GM21381 (cell line): ENCODE measurements around the gene WDR7.

Experiments used
- ATAC-seq: cut with Tn5 transposase; IDR thresholded peaks from one replicate; pipeline ENCODE4 v1.9.1; 2021; ENCODE audit warnings: mild to moderate bottlenecking, moderate library complexity; ENCODE audit not compliant: unreplicated experiment

The WDR7 gene

GRCh38 chr18:56982766-56983165 lies 331.6 kb downstream of the WDR7 start:
- no peak for ATAC-seq

- no peak for ATAC-seq
These were observed 332.3 kb downstream of the WDR7 start for GRCh38 chr18:56983275-56983992.

GRCh38 chr18:56984731-56985130 lies 333.6 kb downstream of the WDR7 start:
- no peak for ATAC-seq

- no peak for ATAC-seq
These were observed 335.7 kb downstream of the WDR7 start for GRCh38 chr18:56986829-56987228.

GRCh38 chr18:56987236-56987635 lies 336.1 kb downstream of the WDR7 start:
- no peak for ATAC-seq

GRCh38 chr18:56988022-56988421 lies 336.9 kb downstream of the WDR7 start:
- ATAC-seq = no peak

GRCh38 chr18:56990678-56991077 lies 339.5 kb downstream of the WDR7 start:
- no peak for ATAC-seq

- ATAC-seq = no peak
These were observed 341.6 kb downstream of the WDR7 start for GRCh38 chr18:56992777-56993176.

DNA sequence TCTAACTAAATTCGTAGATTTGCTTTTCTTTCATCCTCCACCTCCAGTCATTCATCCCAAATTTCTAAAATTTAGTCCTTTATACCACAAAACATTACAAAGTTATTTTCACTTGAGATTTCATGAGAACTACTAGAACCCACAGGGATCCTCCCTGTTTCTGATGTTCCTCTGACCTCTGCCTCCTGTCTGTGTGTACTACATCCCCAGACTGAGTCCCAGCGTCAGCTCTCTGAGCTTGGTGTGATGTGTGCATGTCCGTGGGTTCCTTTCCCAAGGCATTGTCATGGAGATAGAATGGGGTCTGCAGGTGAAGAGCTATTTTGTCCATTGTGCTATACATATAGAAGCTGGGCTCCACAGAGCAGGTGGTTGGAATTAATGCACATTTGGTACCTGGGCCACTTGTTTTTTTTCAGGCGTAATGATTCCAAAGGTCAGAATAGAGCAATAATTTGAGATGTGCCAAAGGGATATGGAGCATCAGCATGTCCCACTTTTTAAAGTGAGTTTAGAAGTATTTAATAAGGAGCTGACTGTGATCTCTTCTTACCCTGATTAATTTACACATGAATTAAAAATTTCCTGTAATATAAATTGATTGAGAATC lies 344.5 kb downstream of the WDR7 start:
- ATAC-seq = no peak

GRCh38 chr18:56997200-56997599 lies 346.0 kb downstream of the WDR7 start:
- ATAC-seq = no peak

GRCh38 chr18:56999823-57000222 lies 348.7 kb downstream of the WDR7 start:
- ATAC-seq = no peak

GRCh38 chr18:57002627-57003026 lies 351.5 kb downstream of the WDR7 start:
- ATAC-seq = no peak

DNA sequence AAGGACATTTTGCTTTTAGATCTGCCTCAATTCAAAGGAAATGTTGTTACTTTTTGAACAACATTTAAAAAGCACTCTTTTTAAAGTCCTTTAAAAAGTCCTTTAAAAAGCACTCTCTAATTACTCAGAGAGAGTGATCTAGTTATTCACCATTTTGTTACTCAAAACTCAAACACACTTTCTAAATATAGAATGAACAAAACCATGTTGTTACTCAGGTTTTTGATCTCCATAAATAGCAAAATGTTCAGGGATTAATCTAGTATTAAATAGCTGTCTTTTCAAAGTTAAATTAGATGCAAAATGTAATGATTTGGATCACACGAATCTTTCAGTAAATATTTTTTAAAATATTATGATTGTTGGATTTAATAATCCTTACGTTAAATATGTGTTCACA lies 352.2 kb downstream of the WDR7 start:
- no peak for ATAC-seq

- peak; percentile 98 for ATAC-seq
These were observed 353.4 kb downstream of the WDR7 start for GRCh38 chr18:57004366-57005121.

GRCh38 chr18:57008001-57008686 lies 357.0 kb downstream of the WDR7 start:
- no peak for ATAC-seq

DNA sequence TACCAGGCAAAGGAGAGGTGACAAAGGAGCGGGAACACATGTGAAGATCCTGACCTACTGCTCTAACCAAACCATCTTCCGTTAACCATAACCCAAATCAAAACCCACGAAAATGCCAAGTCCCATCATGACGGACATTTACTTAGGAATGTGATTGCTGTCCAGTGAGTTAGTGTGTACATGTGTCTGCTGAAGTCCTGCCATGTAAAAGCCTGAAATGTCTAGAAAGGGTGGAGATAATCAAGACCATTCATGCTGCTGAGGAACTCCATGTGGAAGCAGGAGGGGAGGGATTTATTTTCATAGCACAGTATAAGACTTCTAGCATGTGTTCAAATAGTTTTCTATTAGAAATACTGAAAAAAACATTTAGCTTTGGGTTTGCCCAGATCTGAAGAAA lies 358.7 kb downstream of the WDR7 start:
- no peak for ATAC-seq

GRCh38 chr18:57014772-57015413 lies 363.7 kb downstream of the WDR7 start:
- no peak for ATAC-seq

- no peak for ATAC-seq
These were observed 364.3 kb downstream of the WDR7 start for GRCh38 chr18:57015451-57015850.

DNA sequence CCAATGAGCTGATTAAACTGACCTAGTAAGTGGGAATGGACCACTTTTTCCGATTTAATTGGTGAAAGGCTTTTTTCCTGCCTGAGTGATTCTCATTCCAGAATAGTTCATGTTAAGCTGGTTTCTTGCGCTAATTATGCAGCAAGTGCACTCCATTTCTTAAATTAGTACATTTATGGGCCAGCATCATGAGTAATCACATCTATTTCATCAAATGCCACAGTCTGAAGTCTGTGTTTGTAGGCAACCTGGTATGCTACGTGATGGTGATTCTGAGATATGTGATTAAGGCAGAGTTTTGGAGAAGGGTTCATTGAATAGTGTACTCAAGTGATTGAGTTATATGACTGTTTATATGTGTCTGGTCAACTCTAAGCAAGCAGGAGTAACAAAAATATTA lies 367.7 kb downstream of the WDR7 start:
- ATAC-seq = no peak

DNA sequence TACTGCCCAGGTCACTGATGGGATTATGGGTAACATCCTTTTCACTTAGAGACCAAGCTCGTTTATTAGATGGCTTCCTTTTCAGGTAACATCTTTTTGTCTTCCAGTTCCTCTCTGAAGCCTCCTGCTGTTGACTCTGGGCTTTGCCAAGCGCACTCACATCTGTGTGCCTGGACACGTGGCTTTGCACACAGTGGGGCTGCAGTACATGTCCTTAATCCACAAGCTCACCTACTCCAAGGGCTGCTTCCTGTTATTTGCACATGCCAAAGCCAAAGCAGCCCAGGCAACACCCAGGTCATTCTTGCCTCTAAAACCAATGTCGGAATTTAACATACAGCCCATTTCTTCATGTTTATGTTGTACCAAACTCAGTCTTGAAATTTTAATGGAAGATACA lies 371.6 kb downstream of the WDR7 start:
- ATAC-seq = no peak

DNA sequence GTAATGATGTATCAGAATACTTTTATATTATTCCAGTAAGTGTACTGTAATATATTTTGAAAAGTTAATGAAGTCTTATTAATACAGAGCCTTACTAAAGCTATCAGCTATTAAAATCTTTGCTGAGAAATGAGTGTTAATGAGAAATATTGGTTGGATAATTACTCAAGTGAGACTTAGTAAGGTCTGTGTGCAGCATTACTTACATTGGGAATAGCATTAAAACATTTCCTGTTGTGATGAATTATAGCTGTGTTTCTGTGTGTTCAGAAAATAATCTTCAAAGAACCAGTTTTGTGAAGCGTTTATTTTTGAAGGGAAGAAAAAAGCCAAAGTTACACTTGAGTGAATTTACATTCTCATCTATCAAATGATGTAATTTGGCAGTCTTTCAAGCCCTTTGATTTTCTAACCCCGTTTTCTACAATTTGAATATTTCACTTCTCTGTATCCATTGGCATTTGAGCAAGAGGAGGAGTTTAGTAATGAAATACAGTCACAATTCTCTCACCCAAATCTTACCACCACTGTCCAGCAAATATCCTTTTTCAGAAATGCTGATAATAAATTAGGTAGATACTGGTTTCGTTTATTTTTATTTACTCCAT lies 372.2 kb downstream of the WDR7 start:
- ATAC-seq = no peak
